Endothelial cell of umbilical vein (primary cell): ENCODE results near the gene NDUFB4. TPM values are rescaled to one million over a fixed set of nuclear protein-coding genes. Genes with fewer than 3 reads are reported as not detected.

ENCODE experiments used
- BruUV-seq: library from RNA; stranded (reverse); fragments of 400-500 nt; replicated peaks from 2 replicates; lab custom pipeline; 2021; lab: Mats Ljungman, UMichigan
- CTCF ChIA-PET: fragments of 300-600, 350-600 bp; sonication (Branson Sonifier 250); formaldehyde crosslinking; loops from one replicate; lab custom pipeline; 2021; ENCODE audit warnings: antibody characterized with exemption, inconsistent platforms; lab: Charles Lee
- POLR2A ChIA-PET: fragments of 300-600, 350-600 bp; sonication (Branson Sonifier 250); formaldehyde crosslinking; loops from one replicate; lab custom pipeline; 2021; ENCODE audit warnings: antibody characterized with exemption, inconsistent platforms; lab: Charles Lee
- DNase-seq: peaks from one replicate; pipeline ENCODE4 v3.0.0-alpha.2; 2011; ENCODE audit warnings: low read depth, low spot score
- FAIRE-seq: peaks from 2 replicates; lab custom pipeline; 2011; peaks lifted over from hg19 to GRCh38; lab: Jason Lieb, UNC
- H2AFZ ChIP-seq: 2 replicates; pipeline ENCODE4 v1.6.0; 2012; ENCODE audit warnings: low read depth, low read length, control low read depth, inconsistent platforms
- H3K27ac ChIP-seq: 2 replicates; pipeline ENCODE4 v1.5.1; 2011; ENCODE audit warnings: low read depth, mild to moderate bottlenecking, control low read depth, low read length, moderate library complexity; ENCODE audit not compliant: insufficient read depth
- H3K27me3 ChIP-seq, 2 experiments: 2 replicates each; pipeline versions ENCODE4 v1.6.0 to v1.6.1; 2011; ENCODE audit warnings: low read length in 2 of 2, mixed read lengths in 1 of 2; ENCODE audit not compliant: control insufficient read depth in 2 of 2, insufficient read depth in 2 of 2
- H3K36me3 ChIP-seq, 2 experiments: 2 replicates in 1 of 2; 3 replicates in 1 of 2; pipeline ENCODE4 v1.5.1; 2011; ENCODE audit warnings: low read length in 2 of 2, mild to moderate bottlenecking in 1 of 2, moderate library complexity in 1 of 2; ENCODE audit not compliant: control insufficient read depth in 2 of 2, insufficient read depth in 2 of 2; ENCODE audit errors: extremely low read depth in 1 of 2
- H3K4me1 ChIP-seq: 3 replicates; pipeline ENCODE4 v1.5.1; 2011; ENCODE audit warnings: mild to moderate bottlenecking, low read length; ENCODE audit not compliant: control insufficient read depth, insufficient read depth; ENCODE audit errors: extremely low read depth
- H3K4me2 ChIP-seq: 2 replicates; pipeline ENCODE4 v1.6.1; 2011; ENCODE audit warnings: low read length, control low read depth, mixed read lengths; ENCODE audit not compliant: insufficient read depth
- H3K4me3 ChIP-seq, 3 experiments: fragments of 200-600 bp in 1 of 3; sonication (generic), shearing (Covaris generic) in 1 of 3; replicated peaks in 1 of 3; 2 replicates each; pipeline ENCODE4 v1.5.1; 2011 to 2016; ENCODE audit warnings: control low read depth in 3 of 3, low read length in 3 of 3, mild to moderate bottlenecking in 2 of 3, inconsistent platforms in 1 of 3, low read depth in 1 of 3, moderate library complexity in 1 of 3; ENCODE audit not compliant: insufficient read depth in 1 of 3
- H3K79me2 ChIP-seq: 2 replicates; pipeline ENCODE4 v1.6.0; 2012; ENCODE audit warnings: low read length, inconsistent platforms; ENCODE audit not compliant: control insufficient read depth, insufficient read depth
- H3K9ac ChIP-seq: replicated peaks from 2 replicates; pipeline ENCODE3; 2011; ENCODE audit warnings: low read length, control low read depth; ENCODE audit not compliant: insufficient read depth; ENCODE audit errors: extremely low read depth
- H3K9me1 ChIP-seq: replicated peaks from 3 replicates; pipeline ENCODE4 v1.6.0; 2011; ENCODE audit warnings: mild to moderate bottlenecking, low read length; ENCODE audit not compliant: control insufficient read depth, insufficient read depth; ENCODE audit errors: extremely low read depth
- H3K9me3 ChIP-seq: replicated peaks from 2 replicates; pipeline ENCODE4 v1.5.1; 2012; ENCODE audit warnings: low read length, inconsistent platforms; ENCODE audit not compliant: control insufficient read depth, insufficient read depth
- H4K20me1 ChIP-seq: replicated peaks from 2 replicates; pipeline ENCODE3; 2011; ENCODE audit warnings: mild to moderate bottlenecking, low read length; ENCODE audit not compliant: control insufficient read depth, insufficient read depth; ENCODE audit errors: extremely low read depth
- EZH2 ChIP-seq: IDR thresholded peaks from 2 replicates; pipeline ENCODE4 v1.6.1; 2012; ENCODE audit warnings: borderline replicate concordance, low read depth, mild to moderate bottlenecking, moderate library complexity, low read length, inconsistent platforms; ENCODE audit not compliant: severe bottlenecking
- FOS ChIP-seq: IDR thresholded peaks from 2 replicates; pipeline ENCODE4 v1.6.1; 2011; ENCODE audit warnings: mild to moderate bottlenecking, low read length, moderate library complexity, borderline replicate concordance; ENCODE audit not compliant: insufficient read depth
- GATA2 ChIP-seq: IDR thresholded peaks from 2 replicates; pipeline ENCODE4 v1.7.0; 2011; ENCODE audit warnings: low read depth, mild to moderate bottlenecking, moderate library complexity, mixed read lengths, low read length; ENCODE audit not compliant: insufficient read length, insufficient read depth
- JUN ChIP-seq: IDR thresholded peaks from 2 replicates; pipeline ENCODE4 v1.6.1; 2011; ENCODE audit warnings: borderline replicate concordance, low read depth; ENCODE audit not compliant: insufficient read length, insufficient read depth
- MYC ChIP-seq: IDR thresholded peaks from one replicate; pipeline ENCODE4 v1.6.1; 2011; ENCODE audit warnings: mild to moderate bottlenecking, low read depth, low read length
- POLR2A ChIP-seq: IDR thresholded peaks from 2 replicates; pipeline ENCODE4 v1.6.1; 2012; ENCODE audit warnings: low read depth, mild to moderate bottlenecking, control low read depth, low read length
- POLR2AphosphoS5 ChIP-seq: IDR thresholded peaks from 2 replicates; pipeline ENCODE4 v1.6.1; 2012; ENCODE audit warnings: low read depth, mild to moderate bottlenecking, control low read depth, low read length, moderate library complexity; ENCODE audit not compliant: insufficient read depth
- dilution Hi-C: fragments of 300-500 bp; cut with MboI; formaldehyde crosslinking; loops from one replicate; pipeline ENCODE4 v1.15.0; 2019; ENCODE audit warnings: low sequenced_read_pairs; ENCODE audit not compliant: extremely low pct_ligation_motif_present
- intact Hi-C: fragments of 100-400 bp; cut with micrococcal nuclease; formaldehyde crosslinking; loops from one replicate; pipeline ENCODE4 v1.10.0; 2022
- polyA plus RNA-seq, 4 experiments: library from polyadenylated mRNA; depleted of rRNA in 3 of 4; stranded (reverse) in 3 of 4; unstranded in 1 of 4; fragments of >200 nt; gene quantifications; 2 replicates each; pipeline versions ENCODE4 v1.2.1 to v1.2.3, GENCODE V29; 2011 to 2012; ENCODE audit warnings: missing spikeins in 1 of 4
- total RNA-seq: library from RNA; stranded (reverse); gene quantifications from 2 replicates; pipeline ENCODE4 v1.2.3, GENCODE V29; 2021
- TF ChIP-seq, protein P1 (sequence below), 2 donors: IDR thresholded peaks; 1 replicate in 1 of 2; 2 replicates in 1 of 2; pipeline ENCODE4 v1.5.1; 2011; ENCODE audit warnings: low read length in 2 of 2, mild to moderate bottlenecking in 2 of 2, moderate library complexity in 2 of 2, control low read depth in 1 of 2, inconsistent platforms in 1 of 2, low read depth in 1 of 2; ENCODE audit not compliant: insufficient read depth in 1 of 2; ENCODE audit errors: extremely low read depth in 1 of 2
- TF ChIP-seq, protein P2 (sequence below): IDR thresholded peaks from 2 replicates; pipeline ENCODE4 v1.6.1; 2011; ENCODE audit not compliant: insufficient read depth, insufficient read length

Gene NDUFB4
- total and polyA plus RNA-seq, 2 donors (not counting 3 experiments of a cell fraction or from before 2014, with no cell fraction given) = 140 to 191 TPM

- Histone ChIP-seq H3K4me3 (no peak overlapping the region), H3K9me1 (no peaks in the 10 kb centered on the region), H4K20me1 (no peaks in the 10 kb centered on the region), H2AFZ (no peak overlapping the region), H3K36me3 (no peaks in the 10 kb centered on the region), H3K4me1 (no peaks in the 10 kb centered on the region), H3K27me3 (no peaks in the 10 kb centered on the region), H3K79me2 (no peaks in the 10 kb centered on the region), H3K27ac (no peak overlapping the region), H3K4me2 (no peak overlapping the region), H3K9ac (no peak overlapping the region), H3K9me3 (no peaks in the 10 kb centered on the region)
- DNase-seq (no peak), FAIRE-seq (no peak)
- dilution Hi-C loops (no loop called here), intact Hi-C loops (no loop called here)
- TF ChIP-seq FOS (no peak), MYC (no peak), POLR2A (no peak), JUN (no peak), EZH2 (no peak), GATA2 (no peak), POLR2AphosphoS5 (no peak)
- TF ChIP-seq, protein P1, sequence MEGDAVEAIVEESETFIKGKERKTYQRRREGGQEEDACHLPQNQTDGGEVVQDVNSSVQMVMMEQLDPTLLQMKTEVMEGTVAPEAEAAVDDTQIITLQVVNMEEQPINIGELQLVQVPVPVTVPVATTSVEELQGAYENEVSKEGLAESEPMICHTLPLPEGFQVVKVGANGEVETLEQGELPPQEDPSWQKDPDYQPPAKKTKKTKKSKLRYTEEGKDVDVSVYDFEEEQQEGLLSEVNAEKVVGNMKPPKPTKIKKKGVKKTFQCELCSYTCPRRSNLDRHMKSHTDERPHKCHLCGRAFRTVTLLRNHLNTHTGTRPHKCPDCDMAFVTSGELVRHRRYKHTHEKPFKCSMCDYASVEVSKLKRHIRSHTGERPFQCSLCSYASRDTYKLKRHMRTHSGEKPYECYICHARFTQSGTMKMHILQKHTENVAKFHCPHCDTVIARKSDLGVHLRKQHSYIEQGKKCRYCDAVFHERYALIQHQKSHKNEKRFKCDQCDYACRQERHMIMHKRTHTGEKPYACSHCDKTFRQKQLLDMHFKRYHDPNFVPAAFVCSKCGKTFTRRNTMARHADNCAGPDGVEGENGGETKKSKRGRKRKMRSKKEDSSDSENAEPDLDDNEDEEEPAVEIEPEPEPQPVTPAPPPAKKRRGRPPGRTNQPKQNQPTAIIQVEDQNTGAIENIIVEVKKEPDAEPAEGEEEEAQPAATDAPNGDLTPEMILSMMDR (IDR thresholded peaks at IDR 0.05; ENCODE audit: extremely low read depth in 1 of 2, insufficient read depth in 1 of 2, low read depth in 1 of 2, low read length in 2 of 2) = no peak
- TF ChIP-seq, protein P2, sequence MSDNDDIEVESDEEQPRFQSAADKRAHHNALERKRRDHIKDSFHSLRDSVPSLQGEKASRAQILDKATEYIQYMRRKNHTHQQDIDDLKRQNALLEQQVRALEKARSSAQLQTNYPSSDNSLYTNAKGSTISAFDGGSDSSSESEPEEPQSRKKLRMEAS = no peak
- ChIA-PET POLR2A (no interaction called here), CTCF (no interaction called here)
- no TSS peak for BruUV-seq
These were observed 8.7 kb upstream of the NDUFB4 start for GRCh38 chr3:120587332-120587975.
